Activated T-cell treated with anti-CD3 and anti-CD28 coated beads for 1 hour (primary cell): Measurements from ENCODE around the gene RCL1.
"Not testable (repeated sequence)": the region's sequence is repeated elsewhere in the genome, so short reads cannot be mapped to it uniquely, and the experiment has no call there.

Experiments
- DNase-seq: peaks from one replicate; pipeline ENCODE4 v3.0.0-alpha.2; 2020; ENCODE audit warnings: low read depth

Gene RCL1

GRCh38 chr9:4783191-4783590, 9.6 kb upstream of the RCL1 start:
- DNase-seq: not testable (repeated sequence)

- DNase-seq: no peak
Observed at GRCh38 chr9:4784403-4784802, 8.3 kb upstream of the RCL1 start.

GRCh38 chr9:4786599-4786998, 6.1 kb upstream of the RCL1 start:
- no peak for DNase-seq

GRCh38 chr9:4787876-4788275, 4.9 kb upstream of the RCL1 start:
- no peak for DNase-seq

GRCh38 chr9:4788703-4789102, 4.0 kb upstream of the RCL1 start:
- no peak for DNase-seq

GRCh38 chr9:4792054-4792571, 631 bp upstream of the RCL1 start:
- no peak for DNase-seq

- DNase-seq: no peak
Observed at GRCh38 chr9:4793459-4794395, 983 bp downstream of the RCL1 start.

GRCh38 chr9:4794691-4795090, 1.9 kb downstream of the RCL1 start:
- no peak for DNase-seq

- not testable (repeated sequence) for DNase-seq
Observed at GRCh38 chr9:4795108-4795507, 2.4 kb downstream of the RCL1 start.

GRCh38 chr9:4796530-4796929, 3.8 kb downstream of the RCL1 start:
- no peak for DNase-seq

GRCh38 chr9:4796988-4797853, 4.5 kb downstream of the RCL1 start:
- DNase-seq: no peak

- no peak for DNase-seq
Observed at GRCh38 chr9:4797854-4798150, 5.1 kb downstream of the RCL1 start.

- DNase-seq: no peak
Observed at GRCh38 chr9:4798281-4799032, 5.7 kb downstream of the RCL1 start.

GRCh38 chr9:4799033-4799430, 6.3 kb downstream of the RCL1 start:
- DNase-seq: no peak

GRCh38 chr9:4799775-4800174, 7.0 kb downstream of the RCL1 start:
- no peak for DNase-seq

GRCh38 chr9:4801156-4801555, 8.4 kb downstream of the RCL1 start:
- no peak for DNase-seq

- no peak for DNase-seq
Observed at GRCh38 chr9:4803670-4804530, 11.2 kb downstream of the RCL1 start.

GRCh38 chr9:4804531-4805016, 11.8 kb downstream of the RCL1 start:
- DNase-seq: no peak

GRCh38 chr9:4805191-4805918, 12.6 kb downstream of the RCL1 start:
- no peak for DNase-seq

GRCh38 chr9:4810565-4810964, 17.8 kb downstream of the RCL1 start:
- DNase-seq: no peak
